Kasumi-1 (cell line): ENCODE data around the gene ARMC9.

Experiments
- DNase-seq, 2 experiments: peaks; one replicate each; lab custom pipeline; 2025; lab: John Stamatoyannopoulos, UW

Gene ARMC9

DNA sequence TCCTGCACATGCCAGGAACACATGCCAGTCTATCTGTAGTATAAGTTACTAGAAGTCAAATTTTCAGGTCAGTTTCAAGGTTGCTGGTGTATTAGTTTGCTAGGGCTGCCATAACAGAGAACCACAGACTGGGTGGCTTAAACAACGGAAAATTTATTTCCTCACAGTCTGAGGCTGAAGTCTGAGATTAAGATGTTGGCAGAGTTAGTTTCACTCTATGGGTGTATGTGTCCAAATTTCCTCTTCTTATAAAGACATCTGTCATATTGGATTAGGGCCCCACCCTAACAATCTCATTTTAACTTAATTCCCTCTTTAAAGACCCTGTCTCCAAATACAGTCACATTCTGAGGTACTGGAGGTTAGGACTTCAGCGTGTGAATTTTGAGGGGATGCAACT is 223.6 kb downstream of the ARMC9 start:
- DNase-seq = no peak

DNA sequence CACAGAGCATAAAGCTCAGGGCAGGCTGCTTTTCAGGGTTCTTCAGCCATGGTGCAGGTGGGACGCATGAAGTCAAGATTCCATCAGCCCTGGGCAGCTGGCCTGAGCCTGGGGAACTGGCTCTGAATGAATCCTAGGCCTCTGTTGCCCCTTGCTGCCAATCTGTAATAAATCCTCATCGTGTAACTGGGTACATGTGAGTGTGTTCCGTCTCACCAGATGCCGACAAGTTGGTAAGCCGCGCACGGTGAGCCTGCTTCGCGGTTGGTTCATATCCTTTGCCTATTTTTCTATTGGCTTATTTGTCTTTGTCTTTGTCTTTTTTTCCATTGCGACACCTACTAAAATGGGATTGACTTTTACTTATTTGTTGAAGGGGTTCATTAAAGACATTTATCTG is 224.7 kb downstream of the ARMC9 start:
- DNase-seq = no peak
